Breast epithelium (tissue), 4 donors: ENCODE results near the gene DCHS2. TPM values are rescaled to one million over a fixed set of nuclear protein-coding genes. Genes with fewer than 3 reads are reported as not detected.

ENCODE experiments used
- DNase-seq, 2 donors: peaks; one replicate each; pipeline ENCODE4 v3.0.0-alpha.2; 2019; ENCODE audit warnings: low spot score in 2 of 2
- H3K27ac ChIP-seq, 2 donors: fragments of 200-600 bp; sonication (generic) in 1 of 2; one replicate each; pipeline ENCODE4 v1.5.1; 2016 to 2019; ENCODE audit warnings: mild to moderate bottlenecking in 1 of 2
- H3K27me3 ChIP-seq, 2 donors: fragments of 200-600 bp; sonication (generic) in 1 of 2; one replicate each; pipeline versions ENCODE4 v1.5.1 to v1.6.0; 2017 to 2019; ENCODE audit warnings: control low read depth in 1 of 2, mild to moderate bottlenecking in 1 of 2
- H3K36me3 ChIP-seq: fragments of 200-600 bp; one replicate; pipeline ENCODE4 v1.5.1; 2019
- H3K4me1 ChIP-seq, 2 donors: fragments of 200-600 bp; sonication (generic); one replicate each; pipeline ENCODE4 v1.5.1; 2016 to 2019; ENCODE audit warnings: control low read depth in 1 of 2
- H3K4me3 ChIP-seq, 3 donors: fragments of 200-600 bp; sonication (generic); 1 replicate in 2 of 3; 2 replicates in 1 of 3; pipeline ENCODE4 v1.5.1; 2016 to 2019; ENCODE audit warnings: mild to moderate bottlenecking in 3 of 3, moderate library complexity in 2 of 3
- H3K9me3 ChIP-seq, 2 donors: fragments of 200-600 bp; sonication (generic) in 1 of 2; one replicate each; pipeline ENCODE4 v1.5.1; 2016 to 2019; ENCODE audit warnings: control low read depth in 1 of 2
- POLR2A ChIP-seq: fragments of 450-650 bp; IDR thresholded peaks from one replicate; pipeline ENCODE4 v1.6.1; 2016; ENCODE audit warnings: antibody characterized with exemption, mild to moderate bottlenecking, moderate library complexity
- POLR2AphosphoS5 ChIP-seq, 3 donors: sonication (generic); formaldehyde crosslinking; IDR thresholded peaks; one replicate each; pipeline ENCODE4 v1.6.1; 2017; ENCODE audit warnings: antibody characterized with exemption in 3 of 3
- intact Hi-C: fragments of 100-400 bp; cut with DNase I; formaldehyde crosslinking; loops from one replicate; pipeline ENCODE4 v1.15.1; 2023; ENCODE audit warnings: low total_unique reads
- total RNA-seq, 3 donors: library from RNA; depleted of rRNA; stranded (reverse); fragments of >200 nt; gene quantifications; one replicate each; pipeline ENCODE4 v1.1.0, GENCODE V29; 2016
- TF ChIP-seq, protein P1 (sequence below), 3 donors: fragments of 450-650 bp; IDR thresholded peaks; one replicate each; pipeline ENCODE4 v1.5.1; 2016 to 2017; ENCODE audit warnings: antibody characterized with exemption in 3 of 3, mild to moderate bottlenecking in 3 of 3, moderate library complexity in 3 of 3

Gene DCHS2
- total RNA-seq, 3 donors from 2014 or later, result 2.8 to 5.2 TPM; not detected in 1

GRCh38 chr4:154485127-154485773, 6.3 kb downstream of the DCHS2 start:
- no peak overlapping the region for H3K27ac ChIP-seq
- H3K27me3 ChIP-seq, result peaks cover 0 to 16% of the 10 kb centered on the region in 2 donors
- H3K4me3 ChIP-seq, result no peak overlapping the region
- intact Hi-C loops, result no loop called here
- DNase-seq, result no peak
- no peaks in the 10 kb centered on the region for H3K36me3 ChIP-seq
- H3K4me1 ChIP-seq, result no peaks in the 10 kb centered on the region
- H3K9me3 ChIP-seq, result peaks cover 0 to 4% of the 10 kb centered on the region in 2 donors
- TF ChIP-seq, protein P1, sequence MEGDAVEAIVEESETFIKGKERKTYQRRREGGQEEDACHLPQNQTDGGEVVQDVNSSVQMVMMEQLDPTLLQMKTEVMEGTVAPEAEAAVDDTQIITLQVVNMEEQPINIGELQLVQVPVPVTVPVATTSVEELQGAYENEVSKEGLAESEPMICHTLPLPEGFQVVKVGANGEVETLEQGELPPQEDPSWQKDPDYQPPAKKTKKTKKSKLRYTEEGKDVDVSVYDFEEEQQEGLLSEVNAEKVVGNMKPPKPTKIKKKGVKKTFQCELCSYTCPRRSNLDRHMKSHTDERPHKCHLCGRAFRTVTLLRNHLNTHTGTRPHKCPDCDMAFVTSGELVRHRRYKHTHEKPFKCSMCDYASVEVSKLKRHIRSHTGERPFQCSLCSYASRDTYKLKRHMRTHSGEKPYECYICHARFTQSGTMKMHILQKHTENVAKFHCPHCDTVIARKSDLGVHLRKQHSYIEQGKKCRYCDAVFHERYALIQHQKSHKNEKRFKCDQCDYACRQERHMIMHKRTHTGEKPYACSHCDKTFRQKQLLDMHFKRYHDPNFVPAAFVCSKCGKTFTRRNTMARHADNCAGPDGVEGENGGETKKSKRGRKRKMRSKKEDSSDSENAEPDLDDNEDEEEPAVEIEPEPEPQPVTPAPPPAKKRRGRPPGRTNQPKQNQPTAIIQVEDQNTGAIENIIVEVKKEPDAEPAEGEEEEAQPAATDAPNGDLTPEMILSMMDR (IDR thresholded peaks at IDR 0.05), result no peak
- TF ChIP-seq POLR2AphosphoS5 (IDR thresholded peaks at IDR 0.05) (no peak), POLR2A (no peak)

GRCh38 chr4:154478547-154478946, 13.1 kb downstream of the DCHS2 start:
- H3K36me3 ChIP-seq, result no peaks in the 10 kb centered on the region
- no peaks in the 10 kb centered on the region for H3K27me3 ChIP-seq
- no peak for TF ChIP-seq POLR2AphosphoS5 (IDR thresholded peaks at IDR 0.05)
- no peak for TF ChIP-seq POLR2A
- TF ChIP-seq, protein P1 (IDR thresholded peaks at IDR 0.05), result no peak
- intact Hi-C loops, result no loop called here
- no peaks in the 10 kb centered on the region for H3K4me1 ChIP-seq
- no peak for DNase-seq
- H3K27ac ChIP-seq, result no peak overlapping the region
- no peak overlapping the region for H3K4me3 ChIP-seq
- H3K9me3 ChIP-seq, result no peaks in the 10 kb centered on the region

GRCh38 chr4:154478128-154478527, 13.5 kb downstream of the DCHS2 start:
- no peaks in the 10 kb centered on the region for H3K4me1 ChIP-seq
- DNase-seq, result no peak
- H3K36me3 ChIP-seq, result no peaks in the 10 kb centered on the region
- H3K27me3 ChIP-seq, result no peaks in the 10 kb centered on the region
- H3K4me3 ChIP-seq, result no peak overlapping the region
- no peak overlapping the region for H3K27ac ChIP-seq
- intact Hi-C loops, result no loop called here
- no peaks in the 10 kb centered on the region for H3K9me3 ChIP-seq
- TF ChIP-seq, protein P1 (IDR thresholded peaks at IDR 0.05), result no peak
- TF ChIP-seq POLR2A (no peak), POLR2AphosphoS5 (IDR thresholded peaks at IDR 0.05) (no peak)

GRCh38 chr4:154476232-154476631, 15.4 kb downstream of the DCHS2 start:
- Histone ChIP-seq H3K9me3 (no peaks in the 10 kb centered on the region), H3K36me3 (no peaks in the 10 kb centered on the region), H3K4me3 (no peak overlapping the region), H3K4me1 (no peaks in the 10 kb centered on the region), H3K27me3 (no peaks in the 10 kb centered on the region), H3K27ac (no peak overlapping the region)
- TF ChIP-seq, protein P1 (IDR thresholded peaks at IDR 0.05), result no peak
- TF ChIP-seq POLR2AphosphoS5 (IDR thresholded peaks at IDR 0.05), result no peak
- no peak for TF ChIP-seq POLR2A
- intact Hi-C loops, result no loop called here
- no peak for DNase-seq

DNA sequence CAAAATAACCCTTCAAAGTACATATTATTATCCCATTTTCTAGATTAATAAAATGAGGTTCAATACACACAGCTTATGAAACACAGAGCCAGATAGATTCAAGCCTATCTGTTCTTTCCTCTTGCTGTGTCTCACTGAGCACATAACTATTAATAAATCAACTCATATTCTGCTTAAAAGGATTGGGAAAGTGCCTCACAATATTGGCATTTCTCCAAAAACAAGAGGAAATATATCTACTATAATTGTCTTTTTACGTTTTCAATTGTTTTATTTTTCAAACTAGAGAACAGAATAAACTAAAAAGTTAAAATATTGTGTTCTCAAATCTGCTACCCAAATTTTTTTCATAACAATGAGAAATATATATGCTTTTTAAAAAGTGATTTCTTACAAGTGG, 15.8 kb downstream of the DCHS2 start:
- Histone ChIP-seq H3K27me3 (no peaks in the 10 kb centered on the region), H3K27ac (no peak overlapping the region), H3K4me1 (no peaks in the 10 kb centered on the region), H3K9me3 (no peaks in the 10 kb centered on the region), H3K36me3 (no peaks in the 10 kb centered on the region), H3K4me3 (no peak overlapping the region)
- intact Hi-C loops, result no loop called here
- TF ChIP-seq POLR2A (no peak), POLR2AphosphoS5 (IDR thresholded peaks at IDR 0.05) (no peak)
- TF ChIP-seq, protein P1 (IDR thresholded peaks at IDR 0.05), result no peak
- no peak for DNase-seq
